ENCODE measurements around the gene ZC3H12D.

DNA sequence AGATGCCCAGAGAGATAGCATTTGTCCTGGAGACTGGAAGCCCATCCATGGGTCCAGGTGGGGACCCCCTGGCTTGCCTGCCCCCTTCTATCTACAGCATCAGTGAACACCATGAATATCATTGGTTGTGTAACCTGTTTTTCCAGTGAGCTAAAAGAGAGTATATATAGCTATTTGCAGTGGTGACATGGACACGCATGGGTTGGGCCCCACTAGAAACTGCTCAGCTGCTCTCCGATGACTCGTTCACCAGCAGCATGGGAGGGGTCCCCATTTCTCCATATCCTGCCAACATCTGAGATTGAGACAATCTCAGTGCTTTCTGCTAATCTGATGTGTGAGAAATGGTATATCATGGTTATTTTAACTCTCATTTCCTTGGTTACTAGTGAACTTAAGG is 4.0 kb upstream of the ZC3H12D start:
- TF ChIP-seq PHF20 (CRISPR knock-in tag; IDR thresholded peaks at IDR 0.05): no peak
- TF ChIP-seq NFYB (CRISPR knock-in tag; IDR thresholded peaks at IDR 0.05): no peak
- no peak for TF ChIP-seq MED1 (CRISPR knock-in tag; IDR thresholded peaks at IDR 0.05)
- no peak for TF ChIP-seq ZSCAN31 (CRISPR knock-in tag; IDR thresholded peaks at IDR 0.05; ENCODE audit: low read depth)
- no peak for TF ChIP-seq POLR2AphosphoS5 (IDR thresholded peaks at IDR 0.05; ENCODE audit: low read depth, low read length)
- TF ChIP-seq ZNF121 (CRISPR knock-in tag; IDR thresholded peaks at IDR 0.05): no peak
- TF ChIP-seq, protein P1, sequence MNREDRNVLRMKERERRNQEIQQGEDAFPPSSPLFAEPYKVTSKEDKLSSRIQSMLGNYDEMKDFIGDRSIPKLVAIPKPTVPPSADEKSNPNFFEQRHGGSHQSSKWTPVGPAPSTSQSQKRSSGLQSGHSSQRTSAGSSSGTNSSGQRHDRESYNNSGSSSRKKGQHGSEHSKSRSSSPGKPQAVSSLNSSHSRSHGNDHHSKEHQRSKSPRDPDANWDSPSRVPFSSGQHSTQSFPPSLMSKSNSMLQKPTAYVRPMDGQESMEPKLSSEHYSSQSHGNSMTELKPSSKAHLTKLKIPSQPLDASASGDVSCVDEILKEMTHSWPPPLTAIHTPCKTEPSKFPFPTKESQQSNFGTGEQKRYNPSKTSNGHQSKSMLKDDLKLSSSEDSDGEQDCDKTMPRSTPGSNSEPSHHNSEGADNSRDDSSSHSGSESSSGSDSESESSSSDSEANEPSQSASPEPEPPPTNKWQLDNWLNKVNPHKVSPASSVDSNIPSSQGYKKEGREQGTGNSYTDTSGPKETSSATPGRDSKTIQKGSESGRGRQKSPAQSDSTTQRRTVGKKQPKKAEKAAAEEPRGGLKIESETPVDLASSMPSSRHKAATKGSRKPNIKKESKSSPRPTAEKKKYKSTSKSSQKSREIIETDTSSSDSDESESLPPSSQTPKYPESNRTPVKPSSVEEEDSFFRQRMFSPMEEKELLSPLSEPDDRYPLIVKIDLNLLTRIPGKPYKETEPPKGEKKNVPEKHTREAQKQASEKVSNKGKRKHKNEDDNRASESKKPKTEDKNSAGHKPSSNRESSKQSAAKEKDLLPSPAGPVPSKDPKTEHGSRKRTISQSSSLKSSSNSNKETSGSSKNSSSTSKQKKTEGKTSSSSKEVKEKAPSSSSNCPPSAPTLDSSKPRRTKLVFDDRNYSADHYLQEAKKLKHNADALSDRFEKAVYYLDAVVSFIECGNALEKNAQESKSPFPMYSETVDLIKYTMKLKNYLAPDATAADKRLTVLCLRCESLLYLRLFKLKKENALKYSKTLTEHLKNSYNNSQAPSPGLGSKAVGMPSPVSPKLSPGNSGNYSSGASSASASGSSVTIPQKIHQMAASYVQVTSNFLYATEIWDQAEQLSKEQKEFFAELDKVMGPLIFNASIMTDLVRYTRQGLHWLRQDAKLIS (CRISPR knock-in tag; IDR thresholded peaks at IDR 0.05): no peak
- no peak for TF ChIP-seq POLR2AphosphoS2 (IDR thresholded peaks at IDR 0.05; ENCODE audit: low read depth, low read length)
- no peak for TF ChIP-seq TCF7L2 (IDR thresholded peaks at IDR 0.05; ENCODE audit: low read depth, low read length)
- no peak for TF ChIP-seq FOXM1 (CRISPR knock-in tag; IDR thresholded peaks at IDR 0.05)
- no peak for TF ChIP-seq HNRNPK (IDR thresholded peaks at IDR 0.05; ENCODE audit: low read depth, low read length, poor library complexity, severe bottlenecking)
- TF ChIP-seq MAF1 (CRISPR knock-in tag; IDR thresholded peaks at IDR 0.05; ENCODE audit: borderline replicate concordance): no peak
- TF ChIP-seq, protein P2, sequence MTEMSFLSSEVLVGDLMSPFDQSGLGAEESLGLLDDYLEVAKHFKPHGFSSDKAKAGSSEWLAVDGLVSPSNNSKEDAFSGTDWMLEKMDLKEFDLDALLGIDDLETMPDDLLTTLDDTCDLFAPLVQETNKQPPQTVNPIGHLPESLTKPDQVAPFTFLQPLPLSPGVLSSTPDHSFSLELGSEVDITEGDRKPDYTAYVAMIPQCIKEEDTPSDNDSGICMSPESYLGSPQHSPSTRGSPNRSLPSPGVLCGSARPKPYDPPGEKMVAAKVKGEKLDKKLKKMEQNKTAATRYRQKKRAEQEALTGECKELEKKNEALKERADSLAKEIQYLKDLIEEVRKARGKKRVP (CRISPR knock-in tag; IDR thresholded peaks at IDR 0.05): no peak

Measured in HepG2 (cell line).